Measurements from ENCODE around the gene MT1A. TPM values are rescaled to one million over a fixed set of nuclear protein-coding genes. Genes with fewer than 3 reads are reported as not detected.

The MT1A gene
- polyA plus RNA-seq, 1 of the 3 experiments (the other 2 are of a cell fraction): 5.4 TPM

- no peaks in the 10 kb centered on the region for H4K20me1 ChIP-seq (ENCODE audit: insufficient read depth)
- 67% methylated on average over 3 of the region's 3 CpGs for WGBS (ENCODE audit: low lambda C conversion rate)
- H3K4me3 ChIP-seq (ENCODE audit: low read depth in 2 of 2, low read length in 1 of 2): no peak overlapping the region
- ChIA-PET POLR2A (interaction anchor here (0.6 to 1.2 kb wide), 2 partner anchors 12 to 21 kb away, joined by 3 read pairs; no protein-coding TSS in a partner anchor), CTCF (interaction anchor here (1.1 to 1.7 kb wide), 3 partner anchors 12 to 72 kb away, joined by 3 to 6 read pairs (median 5); no protein-coding TSS in a partner anchor)
- peaks cover 13% of the 10 kb centered on the region; the same call in 1 of the 2 replicates for H3K79me2 ChIP-seq (ENCODE audit: insufficient read depth)
- H3K27ac ChIP-seq (ENCODE audit: low read depth in 2 of 2, low read length in 1 of 2): no peak overlapping the region
- TF ChIP-seq RXRA (IDR thresholded peaks at IDR 0.05; ENCODE audit: borderline replicate concordance, low read depth) (no peak), RAD21 (IDR thresholded peaks at IDR 0.05; ENCODE audit: low read length) (no peak), ELF1 (IDR thresholded peaks at IDR 0.05) (no peak), FOXJ3 (CRISPR knock-in tag; IDR thresholded peaks at IDR 0.05) (no peak), MXI1 (IDR thresholded peaks at IDR 0.05; ENCODE audit: low read depth, low read length) (no peak), NRF1 (IDR thresholded peaks at IDR 0.05; ENCODE audit: low read depth, low read length) (no peak), SMC3 (IDR thresholded peaks at IDR 0.05; ENCODE audit: low read depth, low read length) (no peak), POLR2AphosphoS5 (IDR thresholded peaks at IDR 0.05; ENCODE audit: low read depth, low read length) (no peak), MAX (IDR thresholded peaks at IDR 0.05; ENCODE audit: low read depth) (no peak), SIN3A (IDR thresholded peaks at IDR 0.05; ENCODE audit: borderline replicate concordance, low read depth, low read length) (no peak), TCF12 (IDR thresholded peaks at IDR 0.05) (no peak), FOXM1 (IDR thresholded peaks at IDR 0.05; ENCODE audit: low read depth) (no peak), REST (IDR thresholded peaks at IDR 0.05; ENCODE audit: low read depth, low read length) (no peak), TEAD4 (IDR thresholded peaks at IDR 0.05; ENCODE audit: borderline replicate concordance, insufficient read depth) (no peak), GATA2 (CRISPR knock-in tag; IDR thresholded peaks at IDR 0.05) (no peak), RFX5 (IDR thresholded peaks at IDR 0.05; ENCODE audit: low read length) (no peak), EP300 (IDR thresholded peaks at IDR 0.05; ENCODE audit: borderline replicate concordance in 1 of 2, low read depth in 1 of 2, low read length in 1 of 2) (no peak)
- TF ChIP-seq, protein P1, sequence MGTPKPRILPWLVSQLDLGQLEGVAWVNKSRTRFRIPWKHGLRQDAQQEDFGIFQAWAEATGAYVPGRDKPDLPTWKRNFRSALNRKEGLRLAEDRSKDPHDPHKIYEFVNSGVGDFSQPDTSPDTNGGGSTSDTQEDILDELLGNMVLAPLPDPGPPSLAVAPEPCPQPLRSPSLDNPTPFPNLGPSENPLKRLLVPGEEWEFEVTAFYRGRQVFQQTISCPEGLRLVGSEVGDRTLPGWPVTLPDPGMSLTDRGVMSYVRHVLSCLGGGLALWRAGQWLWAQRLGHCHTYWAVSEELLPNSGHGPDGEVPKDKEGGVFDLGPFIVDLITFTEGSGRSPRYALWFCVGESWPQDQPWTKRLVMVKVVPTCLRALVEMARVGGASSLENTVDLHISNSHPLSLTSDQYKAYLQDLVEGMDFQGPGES (IDR thresholded peaks at IDR 0.05; ENCODE audit: low read depth, low read length): no peak
- TF ChIP-seq, protein P2, sequence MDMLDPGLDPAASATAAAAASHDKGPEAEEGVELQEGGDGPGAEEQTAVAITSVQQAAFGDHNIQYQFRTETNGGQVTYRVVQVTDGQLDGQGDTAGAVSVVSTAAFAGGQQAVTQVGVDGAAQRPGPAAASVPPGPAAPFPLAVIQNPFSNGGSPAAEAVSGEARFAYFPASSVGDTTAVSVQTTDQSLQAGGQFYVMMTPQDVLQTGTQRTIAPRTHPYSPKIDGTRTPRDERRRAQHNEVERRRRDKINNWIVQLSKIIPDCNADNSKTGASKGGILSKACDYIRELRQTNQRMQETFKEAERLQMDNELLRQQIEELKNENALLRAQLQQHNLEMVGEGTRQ (IDR thresholded peaks at IDR 0.05; ENCODE audit: borderline replicate concordance, low read depth, low read length): no peak
- H3K36me3 ChIP-seq (replicated peaks in 1 of 2; ENCODE audit: control insufficient read depth in 1 of 2, insufficient read depth in 2 of 2, low read length in 1 of 2): no peaks in the 10 kb centered on the region
- H3K4me1 ChIP-seq (ENCODE audit: control insufficient read depth in 1 of 2, insufficient read depth in 2 of 2, low read depth in 1 of 2, low read length in 1 of 2): peaks cover 7 to 23% of the 10 kb centered on the region in 2 experiments; a peak in 1 of 4 replicates
- no peak overlapping the region for H3K4me2 ChIP-seq
- H3F3A ChIP-seq (replicated peaks; ENCODE audit: insufficient read depth): peaks cover 7% of the 10 kb centered on the region
- H3K27me3 ChIP-seq (ENCODE audit: insufficient read depth): peaks cover 8% of the 10 kb centered on the region; the same call in 1 of the 2 replicates
- H3K9ac ChIP-seq: no peak overlapping the region
- DNase-seq: peak; percentile 54
- H2AFZ ChIP-seq (ENCODE audit: low read depth): no peak overlapping the region
- H3K9me2 ChIP-seq: no peaks in the 10 kb centered on the region
- no peaks in the 10 kb centered on the region for H3K9me3 ChIP-seq
Observed at GRCh38 chr16:56630134-56630533, 8.3 kb upstream of the MT1A start.

Data from SK-N-SH (cell line).